H1 (cell line): ENCODE results near the gene AKT1. TPM values are rescaled to one million over a fixed set of nuclear protein-coding genes. Genes with fewer than 3 reads are reported as not detected.

Experiments
- CTCF ChIA-PET: fragments of 300-600 bp; sonication (Branson Sonifier 250); formaldehyde crosslinking; loops from one replicate; lab custom pipeline; 2021; ENCODE audit not compliant: partially characterized antibody; lab: Charles Lee
- POLR2A ChIA-PET: fragments of 300-600 bp; sonication (Branson Sonifier 250); formaldehyde crosslinking; loops from one replicate; lab custom pipeline; 2021; ENCODE audit warnings: inconsistent platforms; ENCODE audit not compliant: partially characterized antibody; lab: Charles Lee
- DNase-seq, 2 experiments: peaks; one replicate each; pipeline versions ENCODE4 v3.0.0 to v3.0.0-alpha.2; 2010 to 2022; ENCODE audit warnings: low spot score in 2 of 2, low read depth in 1 of 2, mixed read lengths in 1 of 2
- FAIRE-seq: peaks from 2 replicates; lab custom pipeline; 2011; peaks lifted over from hg19 to GRCh38; lab: Jason Lieb, UNC
- H2AFZ ChIP-seq: 2 replicates; pipeline ENCODE4 v1.8.1; 2012; ENCODE audit warnings: low read length, inconsistent platforms
- H2AK5ac ChIP-seq: 2 replicates; pipeline ENCODE4 v1.6.1; 2013; ENCODE audit warnings: low read depth, low read length
- H2BK120ac ChIP-seq: replicated peaks from 2 replicates; pipeline ENCODE3; 2013; ENCODE audit warnings: low read depth, low read length, inconsistent platforms
- H2BK12ac ChIP-seq: 2 replicates; pipeline ENCODE4 v1.6.1; 2013; ENCODE audit warnings: low read depth, low read length
- H2BK15ac ChIP-seq: 2 replicates; pipeline ENCODE4 v1.6.1; 2013; ENCODE audit warnings: low read length
- H2BK20ac ChIP-seq: 2 replicates; pipeline ENCODE4 v1.6.1; 2013; ENCODE audit warnings: low read length
- H2BK5ac ChIP-seq: 2 replicates; pipeline ENCODE4 v1.6.1; 2013; ENCODE audit warnings: low read depth, low read length
- H3K14ac ChIP-seq: 2 replicates; pipeline ENCODE4 v1.6.1; 2013; ENCODE audit warnings: inconsistent platforms; ENCODE audit not compliant: insufficient read length
- H3K18ac ChIP-seq: 2 replicates; pipeline ENCODE4 v1.6.1; 2013; ENCODE audit warnings: low read length; ENCODE audit errors: extremely low read depth
- H3K23ac ChIP-seq: 2 replicates; pipeline ENCODE4 v1.6.1; 2013; ENCODE audit warnings: inconsistent platforms; ENCODE audit not compliant: insufficient read length
- H3K23me2 ChIP-seq: 2 replicates; pipeline ENCODE4 v1.6.1; 2013; ENCODE audit warnings: low read depth, low read length
- H3K27ac ChIP-seq: 2 replicates; pipeline ENCODE4 v1.6.1; 2011; ENCODE audit warnings: low read depth, low read length, inconsistent platforms
- H3K27me3 ChIP-seq, 4 experiments: replicated peaks in 1 of 4; 1 replicate in 1 of 4; 2 replicates in 3 of 4; pipeline versions ENCODE4 v1.6.1 to v1.8.1; 2011 to 2013; ENCODE audit warnings: low read length in 3 of 4, mild to moderate bottlenecking in 3 of 4, inconsistent platforms in 2 of 4, mixed read lengths in 2 of 4, moderate library complexity in 1 of 4; ENCODE audit not compliant: control insufficient read depth in 3 of 4, insufficient read depth in 3 of 4; ENCODE audit errors: extremely low read depth in 1 of 4
- H3K36me3 ChIP-seq, 4 experiments: 2 replicates each; pipeline versions ENCODE4 v1.6.1 to v1.8.1; 2011 to 2013; ENCODE audit warnings: mild to moderate bottlenecking in 4 of 4, low read length in 3 of 4, moderate library complexity in 2 of 4, control low read depth in 1 of 4, inconsistent platforms in 1 of 4; ENCODE audit not compliant: insufficient read depth in 4 of 4, control insufficient read depth in 2 of 4
- H3K4ac ChIP-seq: replicated peaks from 2 replicates; pipeline ENCODE3; 2013; ENCODE audit warnings: low read length, low read depth, mixed read lengths, inconsistent platforms; ENCODE audit not compliant: insufficient read length
- H3K4me1 ChIP-seq, 4 experiments: replicated peaks in 1 of 4; 1 replicate in 1 of 4; 2 replicates in 3 of 4; pipeline versions ENCODE4 v1.6.1 to v1.8.1; 2011 to 2013; ENCODE audit warnings: low read length in 3 of 4, inconsistent platforms in 2 of 4, mixed read lengths in 1 of 4; ENCODE audit not compliant: insufficient read depth in 4 of 4, control insufficient read depth in 3 of 4
- H3K4me2 ChIP-seq, 2 experiments: 2 replicates each; pipeline versions ENCODE4 v1.6.1 to v1.8.1; 2011 to 2013; ENCODE audit warnings: low read depth in 2 of 2, low read length in 2 of 2, control low read depth in 1 of 2, inconsistent platforms in 1 of 2, mild to moderate bottlenecking in 1 of 2; ENCODE audit not compliant: insufficient read depth in 1 of 2
- H3K4me3 ChIP-seq, 4 experiments: fragments of 200-600, 300-600 bp in 1 of 4; sonication (generic), shearing (Covaris generic), sonication (Bioruptor Twin) in 1 of 4; 2 replicates each; pipeline versions ENCODE4 v1.5.1 to v1.8.1; 2011 to 2016; ENCODE audit warnings: low read length in 4 of 4, low read depth in 3 of 4, control low read depth in 2 of 4, inconsistent platforms in 2 of 4, mild to moderate bottlenecking in 2 of 4, mixed read lengths in 1 of 4, moderate library complexity in 1 of 4; ENCODE audit not compliant: insufficient read depth in 2 of 4; ENCODE audit errors: extremely low read depth in 1 of 4
- H3K56ac ChIP-seq: replicated peaks from 2 replicates; pipeline ENCODE3; 2013; ENCODE audit warnings: low read depth, mild to moderate bottlenecking, mixed read lengths, low read length, inconsistent platforms; ENCODE audit not compliant: insufficient read length
- H3K79me1 ChIP-seq: 2 replicates; pipeline ENCODE4 v1.6.1; 2013; ENCODE audit warnings: low read depth, low read length, control low read depth
- H3K79me2 ChIP-seq, 2 experiments: 2 replicates each; pipeline versions ENCODE4 v1.6.1 to v1.8.1; 2012 to 2013; ENCODE audit warnings: low read length in 2 of 2, mild to moderate bottlenecking in 2 of 2, inconsistent platforms in 1 of 2; ENCODE audit not compliant: insufficient read depth in 2 of 2, control insufficient read depth in 1 of 2
- H3K9ac ChIP-seq, 4 experiments: replicated peaks in 1 of 4; 1 replicate in 1 of 4; 2 replicates in 3 of 4; pipeline versions ENCODE4 v1.6.1 to v1.8.1; 2011 to 2013; ENCODE audit warnings: low read depth in 3 of 4, low read length in 3 of 4, control low read depth in 2 of 4, mild to moderate bottlenecking in 2 of 4, moderate library complexity in 2 of 4, inconsistent platforms in 1 of 4; ENCODE audit errors: extremely low read depth in 1 of 4
- H3K9me3 ChIP-seq, 2 experiments: 2 replicates each; pipeline versions ENCODE4 v1.6.1 to v1.8.1; 2012 to 2013; ENCODE audit warnings: mild to moderate bottlenecking in 2 of 2, moderate library complexity in 2 of 2, control low read depth in 1 of 2, inconsistent platforms in 1 of 2, low read depth in 1 of 2, low read length in 1 of 2, mixed read lengths in 1 of 2; ENCODE audit not compliant: insufficient read depth in 2 of 2
- H4K20me1 ChIP-seq, 2 experiments: replicated peaks in 1 of 2; 2 replicates each; pipeline versions ENCODE3 to v1.8.1; 2011 to 2013; ENCODE audit warnings: inconsistent platforms in 2 of 2, low read length in 2 of 2, mild to moderate bottlenecking in 1 of 2; ENCODE audit not compliant: insufficient read depth in 2 of 2, control insufficient read depth in 1 of 2
- H4K5ac ChIP-seq: 2 replicates; pipeline ENCODE4 v1.6.1; 2013; ENCODE audit warnings: low read length, low read depth, mixed read lengths, inconsistent platforms; ENCODE audit not compliant: insufficient read length
- H4K8ac ChIP-seq: 2 replicates; pipeline ENCODE4 v1.8.0; 2013; ENCODE audit warnings: mild to moderate bottlenecking, moderate library complexity, low read length, inconsistent platforms; ENCODE audit not compliant: insufficient read depth; ENCODE audit errors: extremely low read depth
- H4K91ac ChIP-seq: replicated peaks from 2 replicates; pipeline ENCODE3; 2013; ENCODE audit warnings: low read length, mixed read lengths, inconsistent platforms; ENCODE audit not compliant: insufficient read length
- BCL11A ChIP-seq, 2 experiments: IDR thresholded peaks; one replicate each; pipeline ENCODE4 v1.6.1; 2011; ENCODE audit warnings: low read depth in 2 of 2, low read length in 2 of 2, mild to moderate bottlenecking in 2 of 2
- CBX5 ChIP-seq: fragments of 300-800, 300-1000 bp; sonication (generic); IDR thresholded peaks from 2 replicates; pipeline ENCODE4 v1.7.1; 2016; ENCODE audit warnings: antibody characterized with exemption, low read length, low read depth
- CEBPB ChIP-seq: IDR thresholded peaks from 2 replicates; pipeline ENCODE4 v1.6.1; 2012; ENCODE audit warnings: low read depth, low read length
- CHD1 ChIP-seq: IDR thresholded peaks from 2 replicates; pipeline ENCODE4 v1.6.1; 2012; ENCODE audit warnings: low read depth, low read length, improper control_type of control experiment
- E2F6 ChIP-seq: IDR thresholded peaks from 2 replicates; pipeline ENCODE4 v1.6.1; 2012; ENCODE audit warnings: inconsistent platforms
- FOSL1 ChIP-seq: IDR thresholded peaks from 2 replicates; pipeline ENCODE4 v1.6.1; 2011; ENCODE audit warnings: mild to moderate bottlenecking, low read depth, low read length, moderate library complexity; ENCODE audit not compliant: insufficient read depth
- SIX5 ChIP-seq: IDR thresholded peaks from 2 replicates; pipeline ENCODE4 v1.6.1; 2011; ENCODE audit warnings: mild to moderate bottlenecking, low read depth, low read length
- SP2 ChIP-seq: IDR thresholded peaks from 2 replicates; pipeline ENCODE4 v1.6.1; 2012; ENCODE audit warnings: mild to moderate bottlenecking, low read length, inconsistent platforms
- SP4 ChIP-seq: IDR thresholded peaks from 2 replicates; pipeline ENCODE4 v1.6.1; 2012; ENCODE audit warnings: low read length, inconsistent platforms
- SRF ChIP-seq: IDR thresholded peaks from 2 replicates; pipeline ENCODE4 v1.6.1; 2011; ENCODE audit warnings: mild to moderate bottlenecking, low read depth, low read length, moderate library complexity
- TAF1 ChIP-seq: IDR thresholded peaks from 2 replicates; pipeline ENCODE4 v1.6.1; 2011; ENCODE audit warnings: mild to moderate bottlenecking, low read depth, low read length
- WGBS, 2 experiments: shearing (Covaris generic) in 1 of 2; methylation state at CpG; one replicate each; pipeline versions ENCODE4 v1.1.6 to v1.1.7; 2013 to 2015; ENCODE audit warnings: low lambda C conversion rate in 2 of 2, mixed read lengths in 2 of 2, inconsistent platforms in 1 of 2, low coverage in 1 of 2, missing lambda C conversion rate in 1 of 2; ENCODE audit not compliant: insufficient replicate concordance in 2 of 2, insufficient coverage in 1 of 2, insufficient read length in 1 of 2; ENCODE audit errors: extremely low coverage in 1 of 2, missing lambda C conversion rate in 1 of 2; 5-methylcytosine and 5-hydroxymethylcytosine counted together
- polyA plus RNA-seq, 7 experiments: library from polyadenylated mRNA; depleted of rRNA in 3 of 7; stranded (reverse) in 5 of 7; unstranded in 2 of 7; fragments of >200 nt in 5 of 7; fragments of 200-250 nt in 2 of 7; gene quantifications; 1 replicate in 5 of 7; 2 replicates in 1 of 7; 4 replicates in 1 of 7; pipeline versions ENCODE4 v1.2.1 to v1.2.3, GENCODE V29; 2011 to 2013; ENCODE audit warnings: missing spikeins in 2 of 7, mixed read lengths in 2 of 7
- total RNA-seq: library from RNA; stranded (reverse); fragmentation: NEBNext Ultra II Directional; extraction: Animal tissue kit (Norgen Biotek cat#: 25700); gene quantifications from 2 replicates; pipeline ENCODE4 v1.2.1, GENCODE V29; 2021

The AKT1 gene
- total and polyA plus RNA-seq, 2 of the 8 experiments (the other 6 are each of a cell fraction or from before 2014, with no cell fraction given) = 68.1 to 71.5 TPM

- no peak overlapping the region for H2AFZ ChIP-seq
- H3K4me3 ChIP-seq = no peak overlapping the region
- no peak overlapping the region for H3K23ac ChIP-seq
- H2BK20ac ChIP-seq = no peak overlapping the region
- no peaks in the 10 kb centered on the region for H3K23me2 ChIP-seq
- no peak overlapping the region for H3K9ac ChIP-seq
- H3K36me3 ChIP-seq = no peaks in the 10 kb centered on the region
- ChIA-PET POLR2A (interaction anchor here (0.6 to 2.4 kb wide), 4 partner anchors 11 to 234 kb away, joined by 3 to 11 read pairs (median 4); partner anchors contain the start of gene SIVA1), CTCF (interaction anchor here (1.0 to 4.6 kb wide), 6 partner anchors 8 to 70 kb away, joined by 3 to 18 read pairs (median 6); no protein-coding TSS in a partner anchor)
- H3K14ac ChIP-seq = no peak overlapping the region
- no peak overlapping the region for H2BK120ac ChIP-seq
- H3K4me1 ChIP-seq = no peaks in the 10 kb centered on the region; a peak in 2 of 7 replicates
- no peak overlapping the region for H2AK5ac ChIP-seq
- DNase-seq = no peak
- H3K79me2 ChIP-seq = no peaks in the 10 kb centered on the region
- H3K56ac ChIP-seq = no peak overlapping the region
- 87% methylated on average over 6 of the region's 6 CpGs; no CpG with 5 or more reads in 1 of the 2 experiments for WGBS, 2 experiments
- FAIRE-seq = no peak
- no peaks in the 10 kb centered on the region for H3K79me1 ChIP-seq
- no peak overlapping the region for H2BK5ac ChIP-seq
- no peak overlapping the region for H4K8ac ChIP-seq
- H4K20me1 ChIP-seq = peaks cover 0 to 8% of the 10 kb centered on the region in 2 experiments
- no peak overlapping the region for H3K27ac ChIP-seq
- H2BK12ac ChIP-seq = no peak overlapping the region
- no peak overlapping the region for H3K4ac ChIP-seq
- H2BK15ac ChIP-seq = no peak overlapping the region
- no peak overlapping the region for H4K5ac ChIP-seq
- no peak overlapping the region for H3K18ac ChIP-seq
- H4K91ac ChIP-seq = no peak overlapping the region
- no peak overlapping the region for H3K4me2 ChIP-seq
- peaks cover 0 to 5% (median 0%) of the 10 kb centered on the region in 4 experiments; a peak in 2 of 7 replicates for H3K27me3 ChIP-seq
- H3K9me3 ChIP-seq = no peaks in the 10 kb centered on the region
- no peak for TF ChIP-seq SP2
- no peak for TF ChIP-seq CEBPB
- no peak for TF ChIP-seq SP4
- TF ChIP-seq CHD1 = no peak
- no peak for TF ChIP-seq E2F6
- TF ChIP-seq TAF1 = no peak
- no peak for TF ChIP-seq CBX5
- TF ChIP-seq FOSL1 = no peak
- TF ChIP-seq SIX5 = no peak
- no peak for TF ChIP-seq BCL11A (IDR thresholded peaks at IDR 0.05; ENCODE audit: low read depth in 2 of 2, low read length in 2 of 2)
- no peak for TF ChIP-seq SRF
Observed at GRCh38 chr14:104734051-104734587, 61.4 kb downstream of the AKT1 start.
